Trophoblast cell (in vitro differentiated cells and primary cell): Measurements from ENCODE around the gene CD160.

Experiments
- DNase-seq, 2 donors: peaks; one replicate each; pipeline ENCODE4 v3.0.0-alpha.2; 2016
- H2AFZ ChIP-seq: 2 replicates; pipeline ENCODE4 v1.6.1; 2013; ENCODE audit warnings: low read length, moderate library complexity, mild to moderate bottlenecking; ENCODE audit not compliant: insufficient read depth, poor library complexity
- H2AK5ac ChIP-seq: 2 replicates; pipeline ENCODE4 v1.6.1; 2013; ENCODE audit warnings: mild to moderate bottlenecking, low read length
- H2BK120ac ChIP-seq: 2 replicates; pipeline ENCODE4 v1.6.1; 2013; ENCODE audit warnings: low read length, mild to moderate bottlenecking, moderate library complexity; ENCODE audit not compliant: insufficient read depth, poor library complexity
- H2BK12ac ChIP-seq: 2 replicates; pipeline ENCODE4 v1.6.1; 2013; ENCODE audit warnings: mild to moderate bottlenecking, low read length, moderate library complexity
- H2BK5ac ChIP-seq: 2 replicates; pipeline ENCODE4 v1.6.1; 2013; ENCODE audit warnings: low read length, low read depth, moderate library complexity, mild to moderate bottlenecking; ENCODE audit not compliant: poor library complexity
- H3K14ac ChIP-seq: 2 replicates; pipeline ENCODE4 v1.6.1; 2013; ENCODE audit warnings: mild to moderate bottlenecking, low read length
- H3K18ac ChIP-seq: 2 replicates; pipeline ENCODE4 v1.6.1; 2013; ENCODE audit warnings: mild to moderate bottlenecking, low read length
- H3K23ac ChIP-seq: 2 replicates; pipeline ENCODE4 v1.6.1; 2013; ENCODE audit warnings: low read length
- H3K27ac ChIP-seq: 2 replicates; pipeline ENCODE4 v1.5.1; 2013; ENCODE audit warnings: low read depth, mild to moderate bottlenecking, inconsistent platforms, low read length, moderate library complexity
- H3K27me3 ChIP-seq: 2 replicates; pipeline ENCODE4 v1.6.1; 2013; ENCODE audit warnings: inconsistent platforms, mild to moderate bottlenecking, low read length, moderate library complexity; ENCODE audit not compliant: insufficient read depth
- H3K36me3 ChIP-seq, 2 experiments: 1 replicate in 1 of 2; 2 replicates in 1 of 2; pipeline ENCODE4 v1.6.1; 2013; ENCODE audit warnings: low read length in 2 of 2, mild to moderate bottlenecking in 2 of 2, moderate library complexity in 1 of 2; ENCODE audit not compliant: insufficient read depth in 2 of 2, control insufficient read depth in 1 of 2
- H3K4ac ChIP-seq: 2 replicates; pipeline ENCODE4 v1.6.1; 2013; ENCODE audit warnings: low read depth, mild to moderate bottlenecking, low read length, moderate library complexity
- H3K4me1 ChIP-seq, 2 experiments: 1 replicate in 1 of 2; 2 replicates in 1 of 2; pipeline ENCODE4 v1.6.1; 2013; ENCODE audit warnings: low read length in 2 of 2, mild to moderate bottlenecking in 2 of 2, moderate library complexity in 1 of 2; ENCODE audit not compliant: insufficient read depth in 2 of 2, control insufficient read depth in 1 of 2
- H3K4me2 ChIP-seq: 2 replicates; pipeline ENCODE4 v1.6.1; 2013; ENCODE audit warnings: inconsistent platforms, mild to moderate bottlenecking, low read length, moderate library complexity
- H3K4me3 ChIP-seq: 2 replicates; pipeline ENCODE4 v1.5.1; 2013; ENCODE audit warnings: mild to moderate bottlenecking, low read depth, low read length, inconsistent platforms
- H3K79me1 ChIP-seq: one replicate; pipeline ENCODE4 v1.6.1; 2013; ENCODE audit warnings: low read length
- H3K79me2 ChIP-seq: 2 replicates; pipeline ENCODE4 v1.6.1; 2013; ENCODE audit warnings: low read length, mild to moderate bottlenecking; ENCODE audit not compliant: control insufficient read depth, insufficient read depth, poor library complexity
- H3K9ac ChIP-seq: 2 replicates; pipeline ENCODE4 v1.6.1; 2013; ENCODE audit warnings: mild to moderate bottlenecking, low read length
- H3K9me3 ChIP-seq: 2 replicates; pipeline ENCODE4 v1.6.1; 2013; ENCODE audit warnings: low read depth, mild to moderate bottlenecking, control low read depth, inconsistent platforms, low read length; ENCODE audit not compliant: insufficient read depth
- H4K12ac ChIP-seq: 2 replicates; pipeline ENCODE4 v1.6.1; 2013; ENCODE audit warnings: low read depth, mild to moderate bottlenecking, low read length, moderate library complexity
- H4K8ac ChIP-seq: 2 replicates; pipeline ENCODE4 v1.6.1; 2013; ENCODE audit warnings: low read depth, mild to moderate bottlenecking, low read length, moderate library complexity
- H4K91ac ChIP-seq: one replicate; pipeline ENCODE4 v1.6.1; 2013; ENCODE audit warnings: low read depth, mild to moderate bottlenecking, low read length, moderate library complexity
- WGBS: extraction: QIAGEN DNeasy Blood & Tissue Kit; methylation state at CpG from one replicate; pipeline ENCODE4 v1.1.7; 2013; ENCODE audit warnings: missing lambda C conversion rate; ENCODE audit not compliant: insufficient read length, insufficient coverage; ENCODE audit errors: extremely low coverage; 5-methylcytosine and 5-hydroxymethylcytosine counted together

The CD160 gene

GRCh38 chr1:145729196-145729595 lies 9.9 kb downstream of the CD160 start:
- no peak overlapping the region for H2AK5ac ChIP-seq
- H4K8ac ChIP-seq = no peak overlapping the region
- no peaks in the 10 kb centered on the region for H3K79me2 ChIP-seq
- DNase-seq = no peak
- H3K27me3 ChIP-seq = no peaks in the 10 kb centered on the region
- H4K12ac ChIP-seq = no peak overlapping the region
- no peaks in the 10 kb centered on the region for H3K4me1 ChIP-seq
- no peak overlapping the region for H3K4ac ChIP-seq
- no peak overlapping the region for H3K23ac ChIP-seq
- H3K9me3 ChIP-seq = no peaks in the 10 kb centered on the region
- no peak overlapping the region for H2AFZ ChIP-seq
- no peak overlapping the region for H3K14ac ChIP-seq
- H2BK120ac ChIP-seq = no peak overlapping the region
- no CpG with 5 or more reads among the region's 5 CpGs for WGBS
- no peak overlapping the region for H3K9ac ChIP-seq
- H3K79me1 ChIP-seq = no peaks in the 10 kb centered on the region
- H3K18ac ChIP-seq = no peak overlapping the region
- no peaks in the 10 kb centered on the region for H3K36me3 ChIP-seq
- H4K91ac ChIP-seq = no peak overlapping the region
- H3K4me3 ChIP-seq = no peak overlapping the region
- H3K4me2 ChIP-seq = no peak overlapping the region
- H2BK5ac ChIP-seq = no peak overlapping the region
- no peak overlapping the region for H3K27ac ChIP-seq
- H2BK12ac ChIP-seq = no peak overlapping the region

- H2BK12ac ChIP-seq = no peak overlapping the region
- no peak overlapping the region for H3K23ac ChIP-seq
- H2AFZ ChIP-seq = no peak overlapping the region
- H3K9ac ChIP-seq = no peak overlapping the region
- H3K79me1 ChIP-seq = no peaks in the 10 kb centered on the region
- DNase-seq = no peak
- H3K4me3 ChIP-seq = no peak overlapping the region
- H3K9me3 ChIP-seq = no peaks in the 10 kb centered on the region
- no peak overlapping the region for H4K91ac ChIP-seq
- no peak overlapping the region for H2BK5ac ChIP-seq
- H3K27me3 ChIP-seq = no peaks in the 10 kb centered on the region
- H3K4ac ChIP-seq = no peak overlapping the region
- H3K36me3 ChIP-seq = no peaks in the 10 kb centered on the region
- H3K4me1 ChIP-seq = no peaks in the 10 kb centered on the region
- no peak overlapping the region for H3K27ac ChIP-seq
- H3K14ac ChIP-seq = no peak overlapping the region
- no peak overlapping the region for H4K8ac ChIP-seq
- no peak overlapping the region for H2AK5ac ChIP-seq
- H3K79me2 ChIP-seq = no peaks in the 10 kb centered on the region
- H2BK120ac ChIP-seq = no peak overlapping the region
- no peak overlapping the region for H4K12ac ChIP-seq
- H3K4me2 ChIP-seq = no peak overlapping the region
- H3K18ac ChIP-seq = no peak overlapping the region
- no CpG with 5 or more reads among the region's 5 CpGs for WGBS
Observed at GRCh38 chr1:145729666-145730436, 10.6 kb downstream of the CD160 start.

DNA sequence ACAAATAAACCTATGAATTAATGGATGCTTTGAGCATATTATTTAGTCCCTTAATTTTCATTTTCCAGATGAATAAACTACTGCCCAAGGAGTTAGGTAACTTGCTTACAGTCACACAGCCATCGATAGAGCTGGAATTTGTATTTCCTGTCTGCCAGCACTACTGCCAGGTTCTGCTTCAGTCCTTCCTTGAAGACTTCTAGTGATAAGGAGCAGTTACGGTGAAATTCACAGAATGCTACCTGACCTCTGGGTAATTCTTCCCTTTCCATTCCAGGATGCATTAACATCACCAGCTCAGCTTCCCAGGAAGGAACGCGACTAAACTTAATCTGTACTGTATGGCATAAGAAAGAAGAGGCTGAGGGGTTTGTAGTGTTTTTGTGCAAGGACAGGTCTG lies 11.2 kb downstream of the CD160 start:
- no peaks in the 10 kb centered on the region for H3K79me1 ChIP-seq
- no peak overlapping the region for H3K9ac ChIP-seq
- H4K91ac ChIP-seq = no peak overlapping the region
- H2BK5ac ChIP-seq = no peak overlapping the region
- no peak overlapping the region for H3K23ac ChIP-seq
- H2BK12ac ChIP-seq = no peak overlapping the region
- WGBS = no CpG with 5 or more reads among the region's 4 CpGs
- H3K27ac ChIP-seq = no peak overlapping the region
- H3K18ac ChIP-seq = no peak overlapping the region
- no peak overlapping the region for H3K14ac ChIP-seq
- no peaks in the 10 kb centered on the region for H3K9me3 ChIP-seq
- no peaks in the 10 kb centered on the region for H3K27me3 ChIP-seq
- H3K79me2 ChIP-seq = no peaks in the 10 kb centered on the region
- no peaks in the 10 kb centered on the region for H3K36me3 ChIP-seq
- no peak overlapping the region for H3K4ac ChIP-seq
- no peak overlapping the region for H2AFZ ChIP-seq
- H3K4me1 ChIP-seq = no peaks in the 10 kb centered on the region
- no peak overlapping the region for H3K4me3 ChIP-seq
- no peak overlapping the region for H4K12ac ChIP-seq
- peak in 1 of 2 donors; percentile 64 for DNase-seq
- no peak overlapping the region for H4K8ac ChIP-seq
- no peak overlapping the region for H3K4me2 ChIP-seq
- no peak overlapping the region for H2BK120ac ChIP-seq
- no peak overlapping the region for H2AK5ac ChIP-seq

DNA sequence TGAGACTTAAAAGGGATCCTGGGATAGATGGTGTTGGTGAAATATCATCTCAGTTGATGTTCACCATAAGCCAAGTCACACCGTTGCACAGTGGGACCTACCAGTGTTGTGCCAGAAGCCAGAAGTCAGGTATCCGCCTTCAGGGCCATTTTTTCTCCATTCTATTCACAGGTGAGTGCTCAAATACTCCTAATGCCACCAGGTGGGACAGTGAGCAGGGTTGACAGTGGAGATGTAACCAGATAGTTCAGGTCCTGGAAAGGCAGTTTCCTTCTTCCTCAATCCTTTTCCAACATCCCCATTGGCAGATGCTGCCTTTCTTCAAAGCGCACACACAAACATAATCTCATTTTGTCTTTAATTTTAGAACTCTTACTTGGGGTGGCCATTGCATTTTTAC lies 11.6 kb downstream of the CD160 start:
- no peak overlapping the region for H2AFZ ChIP-seq

More for the DNA sequence above, 11.6 kb downstream of the CD160 start:
- WGBS = no CpG with 5 or more reads among the region's 3 CpGs
- Histone ChIP-seq H3K4me3 (no peak overlapping the region), H2BK12ac (no peak overlapping the region), H3K4me1 (no peaks in the 10 kb centered on the region), H3K27ac (no peak overlapping the region), H3K4ac (no peak overlapping the region), H4K91ac (no peak overlapping the region), H3K36me3 (no peaks in the 10 kb centered on the region), H3K79me1 (no peaks in the 10 kb centered on the region), H3K23ac (no peak overlapping the region), H2AK5ac (no peak overlapping the region), H2BK120ac (no peak overlapping the region), H3K18ac (no peak overlapping the region), H3K9me3 (no peaks in the 10 kb centered on the region), H3K14ac (no peak overlapping the region), H4K12ac (no peak overlapping the region), H3K27me3 (no peaks in the 10 kb centered on the region), H3K4me2 (no peak overlapping the region), H2BK5ac (no peak overlapping the region), H3K9ac (no peak overlapping the region), H3K79me2 (no peaks in the 10 kb centered on the region), H4K8ac (no peak overlapping the region)
- DNase-seq = peak; percentile 32 to 68
